DOHH2 (cell line): ENCODE results near the gene AIG1.

Experiments
- H3F3A ChIP-seq: fragments of 200-600 bp; sonication (generic), shearing (Covaris generic); 2 replicates; pipeline ENCODE4 v1.6.0; 2016; ENCODE audit warnings: antibody characterized with exemption, mild to moderate bottlenecking; ENCODE audit not compliant: control insufficient read depth, insufficient read depth
- H3K27ac ChIP-seq: fragments of 200-600 bp; sonication (generic); 2 replicates; pipeline ENCODE4 v1.5.1; 2014; ENCODE audit warnings: low read depth, mild to moderate bottlenecking, low read length, moderate library complexity
- H3K27me3 ChIP-seq: fragments of 200-600 bp; sonication (generic); 2 replicates; pipeline ENCODE4 v1.6.1; 2014; ENCODE audit warnings: mild to moderate bottlenecking, low read length, mixed read lengths; ENCODE audit not compliant: control insufficient read depth
- H3K36me3 ChIP-seq: fragments of 200-600 bp; sonication (generic); 2 replicates; pipeline ENCODE4 v1.6.1; 2014; ENCODE audit warnings: mild to moderate bottlenecking, low read length, moderate library complexity, mixed read lengths; ENCODE audit not compliant: control insufficient read depth
- H3K4me1 ChIP-seq: fragments of 200-600 bp; sonication (generic); 2 replicates; pipeline ENCODE4 v1.6.1; 2014; ENCODE audit warnings: mild to moderate bottlenecking, low read length, mixed read lengths; ENCODE audit not compliant: control insufficient read depth
- H3K4me2 ChIP-seq: fragments of 200-600 bp; sonication (generic); 2 replicates; pipeline ENCODE4 v1.6.0; 2014; ENCODE audit warnings: mild to moderate bottlenecking, low read length, moderate library complexity
- H3K4me3 ChIP-seq: fragments of 200-600 bp; sonication (generic); 2 replicates; pipeline ENCODE4 v1.5.1; 2014; ENCODE audit warnings: mild to moderate bottlenecking, low read length, mixed read lengths
- H3K79me2 ChIP-seq: fragments of 200-600 bp; sonication (generic); 2 replicates; pipeline ENCODE4 v1.6.1; 2014; ENCODE audit warnings: mild to moderate bottlenecking, low read length, mixed read lengths; ENCODE audit not compliant: control insufficient read depth
- H3K9me2 ChIP-seq: fragments of 200-600 bp; sonication (generic); replicated peaks from 2 replicates; pipeline ENCODE4 v1.6.1; 2014; ENCODE audit warnings: mild to moderate bottlenecking, low read length, mixed read lengths; ENCODE audit not compliant: control insufficient read depth
- H3K9me3 ChIP-seq: fragments of 200-600 bp; sonication (generic); 2 replicates; pipeline ENCODE4 v1.6.1; 2014; ENCODE audit warnings: antibody characterized with exemption, low read length, mixed read lengths; ENCODE audit not compliant: control insufficient read depth, insufficient read depth
- H4K20me1 ChIP-seq: fragments of 200-600 bp; sonication (generic); 2 replicates; pipeline ENCODE4 v1.6.0; 2014; ENCODE audit warnings: low read depth, mild to moderate bottlenecking, antibody characterized with exemption, low read length, moderate library complexity; ENCODE audit not compliant: control insufficient read depth, insufficient read depth
- EZH2phosphoT487 ChIP-seq: fragments of 200-600 bp; sonication (generic); IDR thresholded peaks from 2 replicates; pipeline ENCODE4 v1.6.1; 2017; ENCODE audit warnings: borderline replicate concordance, mild to moderate bottlenecking, antibody characterized with exemption, low read length, moderate library complexity, mixed read lengths
- TF ChIP-seq, protein P1 (sequence below): fragments of 200-600 bp; sonication (generic); IDR thresholded peaks from one replicate; pipeline ENCODE4 v1.5.1; 2014; ENCODE audit warnings: antibody characterized with exemption, mild to moderate bottlenecking, low read depth, low read length; ENCODE audit not compliant: poor library complexity, severe bottlenecking

AIG1 gene

DNA sequence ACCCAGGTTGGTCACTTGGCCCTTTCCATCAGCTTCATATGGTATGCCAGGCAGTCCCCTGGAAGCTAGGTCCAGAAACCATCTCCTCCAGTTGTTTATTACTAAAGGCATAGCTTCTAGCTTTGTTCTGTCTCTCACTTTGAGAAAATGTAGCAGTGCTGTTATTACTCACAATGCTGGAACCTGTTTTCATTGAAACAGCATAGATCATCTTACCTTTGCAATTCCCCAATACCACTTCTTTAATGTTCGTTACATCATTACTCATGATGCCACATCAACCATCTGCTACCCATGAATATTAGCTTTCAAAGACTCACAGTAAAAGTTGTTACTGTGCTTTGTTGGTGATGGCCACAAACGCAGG lies 301.5 kb downstream of the AIG1 start:
- Histone ChIP-seq H3K4me1 (no peaks in the 10 kb centered on the region), H3K36me3 (no peaks in the 10 kb centered on the region), H3K4me3 (no peak overlapping the region), H3F3A (no peaks in the 10 kb centered on the region), H4K20me1 (no peaks in the 10 kb centered on the region), H3K9me3 (no peaks in the 10 kb centered on the region), H3K27me3 (no peaks in the 10 kb centered on the region), H3K9me2 (no peaks in the 10 kb centered on the region), H3K27ac (no peak overlapping the region), H3K4me2 (no peak overlapping the region), H3K79me2 (no peaks in the 10 kb centered on the region)
- no peak for TF ChIP-seq EZH2phosphoT487
- TF ChIP-seq, protein P1, sequence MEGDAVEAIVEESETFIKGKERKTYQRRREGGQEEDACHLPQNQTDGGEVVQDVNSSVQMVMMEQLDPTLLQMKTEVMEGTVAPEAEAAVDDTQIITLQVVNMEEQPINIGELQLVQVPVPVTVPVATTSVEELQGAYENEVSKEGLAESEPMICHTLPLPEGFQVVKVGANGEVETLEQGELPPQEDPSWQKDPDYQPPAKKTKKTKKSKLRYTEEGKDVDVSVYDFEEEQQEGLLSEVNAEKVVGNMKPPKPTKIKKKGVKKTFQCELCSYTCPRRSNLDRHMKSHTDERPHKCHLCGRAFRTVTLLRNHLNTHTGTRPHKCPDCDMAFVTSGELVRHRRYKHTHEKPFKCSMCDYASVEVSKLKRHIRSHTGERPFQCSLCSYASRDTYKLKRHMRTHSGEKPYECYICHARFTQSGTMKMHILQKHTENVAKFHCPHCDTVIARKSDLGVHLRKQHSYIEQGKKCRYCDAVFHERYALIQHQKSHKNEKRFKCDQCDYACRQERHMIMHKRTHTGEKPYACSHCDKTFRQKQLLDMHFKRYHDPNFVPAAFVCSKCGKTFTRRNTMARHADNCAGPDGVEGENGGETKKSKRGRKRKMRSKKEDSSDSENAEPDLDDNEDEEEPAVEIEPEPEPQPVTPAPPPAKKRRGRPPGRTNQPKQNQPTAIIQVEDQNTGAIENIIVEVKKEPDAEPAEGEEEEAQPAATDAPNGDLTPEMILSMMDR = no peak

DNA sequence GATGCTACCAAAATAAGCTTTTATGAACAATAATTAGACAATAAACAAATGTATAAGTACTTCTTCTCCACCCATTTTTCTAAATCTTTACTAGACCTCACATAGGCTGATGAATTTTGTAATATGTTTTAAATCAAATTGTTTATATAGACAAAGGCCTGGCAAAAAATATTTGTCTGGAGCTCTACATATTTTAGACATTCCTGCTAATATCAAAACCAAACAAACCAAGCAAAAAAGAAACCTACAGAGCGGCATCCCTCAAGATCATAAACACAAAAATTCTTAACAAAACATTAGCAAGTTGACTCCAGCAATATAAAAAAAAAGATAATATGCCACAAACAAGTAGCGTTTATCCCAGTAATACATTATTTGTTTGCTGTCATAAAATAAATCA lies 302.6 kb downstream of the AIG1 start:
- Histone ChIP-seq H3K4me3 (no peak overlapping the region), H3K36me3 (no peaks in the 10 kb centered on the region), H3K9me3 (no peaks in the 10 kb centered on the region), H3K79me2 (no peaks in the 10 kb centered on the region), H3K4me1 (no peaks in the 10 kb centered on the region), H3K27ac (no peak overlapping the region), H4K20me1 (no peaks in the 10 kb centered on the region), H3F3A (no peaks in the 10 kb centered on the region), H3K9me2 (no peaks in the 10 kb centered on the region), H3K27me3 (no peaks in the 10 kb centered on the region), H3K4me2 (no peak overlapping the region)
- TF ChIP-seq, protein P1 = no peak
- TF ChIP-seq EZH2phosphoT487 = no peak

DNA sequence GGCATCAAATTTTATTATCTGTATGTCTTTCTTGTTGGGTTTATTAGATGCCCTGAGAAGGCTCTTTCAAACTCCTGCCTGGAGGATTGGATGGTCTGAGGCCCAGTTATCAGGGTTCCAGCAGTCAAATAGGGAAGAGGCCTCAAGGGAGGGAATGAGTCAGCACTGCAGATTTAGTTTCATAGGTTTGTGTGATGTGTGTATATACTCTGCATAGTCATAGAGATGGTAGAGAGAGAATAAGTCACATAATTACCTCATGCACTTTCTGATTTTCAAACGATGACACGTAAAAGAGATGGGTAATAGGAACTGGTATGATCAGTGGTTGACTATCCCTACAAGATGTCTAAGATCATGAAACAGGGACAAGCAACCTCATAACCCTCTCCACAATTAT lies 307.7 kb downstream of the AIG1 start:
- H3K27me3 ChIP-seq = no peaks in the 10 kb centered on the region
- no peaks in the 10 kb centered on the region for H3K9me3 ChIP-seq
- no peaks in the 10 kb centered on the region for H3K9me2 ChIP-seq
- H3F3A ChIP-seq = no peaks in the 10 kb centered on the region
- H3K79me2 ChIP-seq = no peaks in the 10 kb centered on the region
- H3K27ac ChIP-seq = no peak overlapping the region
- no peak overlapping the region for H3K4me2 ChIP-seq
- no peaks in the 10 kb centered on the region for H4K20me1 ChIP-seq
- no peak overlapping the region for H3K4me3 ChIP-seq
- H3K36me3 ChIP-seq = no peaks in the 10 kb centered on the region
- no peak for TF ChIP-seq EZH2phosphoT487
- TF ChIP-seq, protein P1 = no peak
- no peaks in the 10 kb centered on the region for H3K4me1 ChIP-seq

DNA sequence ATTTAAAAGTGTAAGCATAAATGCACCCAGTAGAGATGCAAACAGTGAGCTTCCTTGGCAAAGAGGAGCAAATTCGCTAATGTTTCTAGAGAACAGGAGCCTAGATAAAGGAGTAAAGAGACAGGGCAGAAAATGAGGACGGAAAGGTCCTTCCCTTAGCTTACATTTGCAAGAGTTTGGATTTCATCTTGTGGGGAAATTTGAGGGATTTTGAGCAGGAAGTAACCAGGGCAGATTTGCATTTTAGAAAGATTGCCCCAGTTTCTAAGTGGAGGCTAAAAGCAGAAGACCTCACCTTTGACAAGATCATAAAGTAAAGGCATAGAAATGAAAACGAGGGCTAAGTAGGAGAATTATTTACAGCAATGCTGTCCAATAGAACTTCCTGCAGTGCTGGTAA lies 309.3 kb downstream of the AIG1 start:
- no peak overlapping the region for H3K4me2 ChIP-seq
- no peaks in the 10 kb centered on the region for H3K36me3 ChIP-seq
- no peaks in the 10 kb centered on the region for H3K4me1 ChIP-seq
- H3K9me2 ChIP-seq = no peaks in the 10 kb centered on the region
- H3K79me2 ChIP-seq = no peaks in the 10 kb centered on the region
- peaks cover 3% of the 10 kb centered on the region; the same call in 1 of the 2 replicates for H3K27me3 ChIP-seq
- TF ChIP-seq EZH2phosphoT487 = no peak
- TF ChIP-seq, protein P1 = no peak
- H3K27ac ChIP-seq = no peak overlapping the region
- no peaks in the 10 kb centered on the region for H4K20me1 ChIP-seq
- H3K4me3 ChIP-seq = no peak overlapping the region
- H3K9me3 ChIP-seq = no peaks in the 10 kb centered on the region
- no peaks in the 10 kb centered on the region for H3F3A ChIP-seq
